Lower leg skin (tissue), 4 donors: ENCODE measurements around the gene EVL. TPM values are rescaled to one million over a fixed set of nuclear protein-coding genes. Genes with fewer than 3 reads are reported as not detected.
"Not testable (repeated sequence)": the region's sequence is repeated elsewhere in the genome, so short reads cannot be mapped to it uniquely, and the experiment has no call there.

ENCODE experiments used
- DNase-seq, 2 donors: peaks; one replicate each; pipeline ENCODE4 v3.0.0-alpha.2; 2019; ENCODE audit warnings: low spot score in 2 of 2
- H3K4me3 ChIP-seq: fragments of 200-600 bp; sonication (generic); 2 replicates; pipeline ENCODE4 v1.5.1; 2017; ENCODE audit warnings: mild to moderate bottlenecking, low read depth; ENCODE audit not compliant: poor library complexity, severe bottlenecking
- POLR2A ChIP-seq, 2 donors: fragments of 450-650 bp; IDR thresholded peaks; one replicate each; pipeline ENCODE4 v1.6.1; 2016 to 2017; ENCODE audit warnings: antibody characterized with exemption in 2 of 2, mild to moderate bottlenecking in 1 of 2, moderate library complexity in 1 of 2
- WGBS, 2 donors: methylation state at CpG; one replicate each; pipeline ENCODE4 v1.1.5; 2018; 5-methylcytosine and 5-hydroxymethylcytosine counted together
- intact Hi-C: fragments of 100-400 bp; cut with DNase I; formaldehyde crosslinking; loops from one replicate; pipeline ENCODE4 v1.15.0; 2023; ENCODE audit warnings: low total_unique reads
- total RNA-seq, 4 donors: library from RNA; depleted of rRNA; stranded (reverse); fragments of >200 nt; gene quantifications; one replicate each; pipeline ENCODE4 v1.1.0, GENCODE V29; 2016
- TF ChIP-seq, protein P1 (sequence below), 3 donors: fragments of 450-650 bp; IDR thresholded peaks; one replicate each; pipeline ENCODE4 v1.5.1; 2016; ENCODE audit warnings: antibody characterized with exemption in 3 of 3, mild to moderate bottlenecking in 3 of 3, moderate library complexity in 2 of 3

The EVL gene
- total RNA-seq, 4 donors from 2014 or later, result 26.4 to 51.4 (median 40.9) TPM

DNA sequence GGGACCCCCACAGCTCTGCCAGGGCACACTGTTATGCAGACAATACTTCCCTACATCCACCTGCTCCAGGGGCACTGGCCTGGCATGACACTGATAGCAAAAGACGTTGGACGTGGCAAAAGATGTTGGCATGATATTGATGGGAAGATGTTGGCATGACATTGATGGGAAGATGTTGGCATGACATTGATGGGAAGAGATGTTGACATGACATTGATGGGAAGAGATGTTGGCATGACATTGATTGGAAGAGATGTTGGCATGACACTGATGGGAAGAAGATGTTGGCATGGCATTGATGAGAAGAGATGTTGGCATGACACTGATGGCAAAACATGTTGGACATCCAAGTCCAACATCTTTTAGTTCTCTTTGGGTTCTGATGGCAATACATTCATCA, 105.7 kb downstream of the EVL start:
- TF ChIP-seq, protein P1, sequence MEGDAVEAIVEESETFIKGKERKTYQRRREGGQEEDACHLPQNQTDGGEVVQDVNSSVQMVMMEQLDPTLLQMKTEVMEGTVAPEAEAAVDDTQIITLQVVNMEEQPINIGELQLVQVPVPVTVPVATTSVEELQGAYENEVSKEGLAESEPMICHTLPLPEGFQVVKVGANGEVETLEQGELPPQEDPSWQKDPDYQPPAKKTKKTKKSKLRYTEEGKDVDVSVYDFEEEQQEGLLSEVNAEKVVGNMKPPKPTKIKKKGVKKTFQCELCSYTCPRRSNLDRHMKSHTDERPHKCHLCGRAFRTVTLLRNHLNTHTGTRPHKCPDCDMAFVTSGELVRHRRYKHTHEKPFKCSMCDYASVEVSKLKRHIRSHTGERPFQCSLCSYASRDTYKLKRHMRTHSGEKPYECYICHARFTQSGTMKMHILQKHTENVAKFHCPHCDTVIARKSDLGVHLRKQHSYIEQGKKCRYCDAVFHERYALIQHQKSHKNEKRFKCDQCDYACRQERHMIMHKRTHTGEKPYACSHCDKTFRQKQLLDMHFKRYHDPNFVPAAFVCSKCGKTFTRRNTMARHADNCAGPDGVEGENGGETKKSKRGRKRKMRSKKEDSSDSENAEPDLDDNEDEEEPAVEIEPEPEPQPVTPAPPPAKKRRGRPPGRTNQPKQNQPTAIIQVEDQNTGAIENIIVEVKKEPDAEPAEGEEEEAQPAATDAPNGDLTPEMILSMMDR (IDR thresholded peaks at IDR 0.05), result no peak
- intact Hi-C loops, result no loop called here
- 89 to 92% methylated on average over 2 of the region's 2 CpGs for WGBS, 2 donors
- DNase-seq, result no peak
- no peak overlapping the region for H3K4me3 ChIP-seq

DNA sequence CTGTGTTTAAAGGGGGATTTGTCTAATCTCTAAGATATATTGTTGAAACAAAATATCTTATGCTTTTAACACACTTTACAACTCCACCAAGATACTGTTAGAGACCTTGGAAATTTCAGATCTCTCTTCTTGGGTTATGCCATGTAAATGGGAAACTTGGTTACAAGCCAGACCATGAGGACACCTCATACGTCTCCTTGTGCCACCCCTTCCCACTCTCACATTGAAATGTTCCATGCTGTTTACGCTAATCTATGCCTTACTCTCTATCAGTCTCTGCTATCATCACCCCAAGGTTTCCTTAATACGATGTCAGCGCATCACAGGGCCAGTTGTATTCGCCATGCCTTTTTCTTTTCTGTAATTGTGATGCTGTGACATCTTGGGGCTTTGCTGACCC, 107.6 kb downstream of the EVL start:
- intact Hi-C loops, result no loop called here

DNA sequence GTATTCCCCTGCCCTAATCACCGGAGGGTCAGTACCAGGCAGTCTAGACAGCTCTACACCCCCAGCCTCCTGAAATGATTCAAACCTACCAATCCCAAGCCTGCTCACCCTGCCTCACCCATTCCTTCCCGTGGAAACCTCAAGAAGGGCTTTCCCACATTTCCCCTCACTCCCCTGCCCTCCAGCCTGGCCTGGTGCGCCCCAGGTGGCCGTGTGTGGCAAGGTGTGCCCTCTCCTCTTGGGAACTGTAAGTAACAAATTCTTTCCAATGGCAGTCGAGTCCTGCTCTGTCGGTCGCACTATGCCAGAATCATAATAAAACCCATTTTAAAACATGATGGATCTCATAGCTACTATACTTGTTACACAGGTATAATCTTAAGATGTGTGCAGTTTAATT, 108.1 kb downstream of the EVL start:
- no peak overlapping the region for H3K4me3 ChIP-seq
- no peak for DNase-seq
- TF ChIP-seq, protein P1 (IDR thresholded peaks at IDR 0.05), result no peak
- TF ChIP-seq POLR2A (IDR thresholded peaks at IDR 0.05), result no peak
- intact Hi-C loops, result no loop called here
- 81 to 83% methylated on average over 7 of the region's 7 CpGs for WGBS, 2 donors

More for the DNA sequence above, 107.6 kb downstream of the EVL start:
- H3K4me3 ChIP-seq, result no peak overlapping the region
- TF ChIP-seq POLR2A (IDR thresholded peaks at IDR 0.05), result no peak
- TF ChIP-seq, protein P1 (IDR thresholded peaks at IDR 0.05), result no peak
- DNase-seq, result no peak
- WGBS, 2 donors, result 83 to 87% methylated on average over 5 of the region's 5 CpGs

DNA sequence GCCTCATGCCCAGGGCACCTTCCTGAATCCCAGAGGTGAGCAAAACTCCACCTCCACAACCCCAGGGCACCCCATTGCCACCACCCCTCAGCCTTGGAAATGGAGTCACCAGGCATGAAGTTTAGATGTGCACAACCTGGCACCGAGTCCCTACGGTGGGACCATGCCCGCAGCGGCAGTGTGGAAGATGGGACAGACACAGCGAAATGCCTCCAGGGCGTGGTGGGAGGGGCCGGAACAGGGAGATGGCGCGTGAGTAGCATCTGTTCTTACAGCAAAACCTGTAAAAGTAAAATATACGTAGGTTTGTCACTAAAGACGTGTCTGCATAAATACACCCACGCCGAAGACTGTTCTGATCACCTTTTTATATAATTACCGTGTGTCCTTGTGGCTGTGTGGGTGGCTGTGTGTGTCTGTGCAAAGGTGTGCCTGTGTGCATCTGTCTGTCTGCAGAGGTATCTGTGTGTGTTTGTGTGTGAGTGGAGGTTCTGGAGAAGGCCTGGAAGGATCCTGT, 111.6 kb downstream of the EVL start:
- no peak overlapping the region for H3K4me3 ChIP-seq
- DNase-seq, result no peak
- 76 to 78% methylated on average over 14 of the region's 14 CpGs for WGBS, 2 donors
- intact Hi-C loops, result no loop called here
- TF ChIP-seq, protein P1 (IDR thresholded peaks at IDR 0.05), result no peak
- no peak for TF ChIP-seq POLR2A (IDR thresholded peaks at IDR 0.05)

DNA sequence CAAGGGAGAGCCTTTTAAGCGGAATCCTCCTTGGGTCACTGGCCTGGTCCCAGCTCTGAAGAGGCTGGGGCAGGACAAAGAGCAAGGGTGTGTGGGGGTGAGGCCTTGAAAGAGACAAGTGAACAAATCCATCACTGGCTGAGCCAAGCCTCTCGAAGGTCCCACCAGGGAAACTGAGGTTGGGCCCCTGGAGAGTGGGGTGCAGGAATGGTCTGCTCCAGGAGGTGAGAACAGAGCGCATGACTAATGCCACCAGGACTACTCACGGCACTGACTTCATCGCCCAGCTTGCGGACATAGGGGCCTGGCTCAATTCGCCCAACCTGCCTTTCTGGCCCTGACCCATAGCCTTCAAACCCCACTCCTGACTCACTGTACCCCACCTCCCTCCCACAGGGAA, 113.5 kb downstream of the EVL start:
- intact Hi-C loops, result no loop called here
- no peak overlapping the region for H3K4me3 ChIP-seq
- no peak for DNase-seq
- WGBS, 2 donors, result 97% methylated on average over 7 of the region's 7 CpGs
- no peak for TF ChIP-seq POLR2A (IDR thresholded peaks at IDR 0.05)

DNA sequence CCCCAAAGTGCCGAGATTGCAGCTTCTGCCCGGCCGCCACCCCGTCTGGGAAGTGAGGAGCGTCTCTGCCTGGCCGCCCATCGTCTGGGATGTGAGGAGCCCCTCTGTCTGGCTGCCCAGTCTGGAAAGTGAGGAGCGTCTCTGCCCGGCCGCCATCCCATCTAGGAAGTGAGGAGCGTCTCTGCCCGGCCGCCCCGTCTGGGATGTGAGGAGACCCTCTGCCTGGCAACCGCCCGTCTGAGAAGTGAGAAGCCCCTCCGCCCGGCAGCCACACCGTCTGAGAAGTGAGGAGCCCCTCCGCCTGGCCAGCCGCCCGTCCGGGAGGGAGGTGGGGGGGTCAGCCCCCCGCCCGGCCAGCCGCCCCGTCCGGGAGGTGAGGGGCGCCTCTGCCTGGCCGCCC, 115.4 kb downstream of the EVL start:
- DNase-seq, H3K4me3 ChIP-seq, intact Hi-C loops: not testable (repeated sequence)
- WGBS, 2 donors, result 90 to 94% methylated on average over 8 to 14 of the region's 30 CpGs

DNA sequence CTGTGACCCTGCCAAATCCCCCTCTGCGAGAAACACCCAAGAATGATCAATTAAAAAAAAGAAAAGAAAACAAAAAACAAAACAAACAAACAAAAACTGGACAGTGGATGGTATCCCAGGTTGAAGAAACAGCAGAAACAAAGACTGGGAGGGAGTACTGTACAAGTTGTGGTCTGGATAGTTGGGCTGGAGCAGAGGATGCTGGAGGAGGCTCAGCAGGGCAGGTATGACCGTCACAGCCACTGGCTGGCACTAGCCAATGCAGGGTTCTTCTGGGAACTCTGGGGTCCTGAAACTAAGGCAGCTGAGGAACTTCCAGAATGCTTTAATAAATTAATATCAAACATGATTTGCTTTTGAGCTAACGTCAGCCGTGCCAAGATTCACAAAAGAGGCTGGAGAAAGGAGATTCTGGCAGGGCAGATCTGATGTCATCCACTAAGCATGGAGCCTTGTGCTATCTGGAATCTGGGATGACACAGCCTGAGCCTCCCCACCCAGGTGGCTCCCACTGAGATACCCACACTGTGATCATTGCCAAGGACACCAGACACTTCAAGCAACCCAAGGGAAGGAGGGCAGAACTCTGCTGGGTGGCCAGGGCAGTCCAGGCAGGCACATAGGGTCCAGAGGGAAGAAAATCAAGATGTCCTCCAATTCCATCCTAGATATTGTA, 116.8 kb downstream of the EVL start:
- H3K4me3 ChIP-seq, DNase-seq, intact Hi-C loops: not testable (repeated sequence)
- WGBS, 2 donors, result 81 to 83% methylated on average over 4 of the region's 4 CpGs
